ENCODE results near the gene TRNT1.

DNA sequence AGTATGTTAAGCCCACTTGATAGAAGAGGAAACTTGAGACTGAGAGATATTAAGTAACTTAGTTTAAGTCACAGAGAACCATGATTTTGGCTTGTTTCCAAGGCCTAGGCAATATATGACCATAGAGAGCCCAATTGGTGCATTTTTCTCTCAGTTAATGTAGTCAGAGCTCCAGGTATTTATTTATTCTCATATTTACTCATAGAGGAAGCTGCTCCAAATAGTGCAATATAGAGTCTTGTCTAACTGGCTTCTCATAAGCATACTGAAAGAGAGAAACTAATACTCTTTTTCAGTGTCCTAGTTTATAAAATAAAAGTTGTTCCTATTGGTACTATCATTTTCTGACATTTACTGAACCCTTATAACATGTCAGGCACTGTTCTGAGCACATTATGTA is 15.2 kb downstream of the TRNT1 start:
- no peak for TF ChIP-seq POLR2A (IDR thresholded peaks at IDR 0.05)
- TF ChIP-seq, protein P1, sequence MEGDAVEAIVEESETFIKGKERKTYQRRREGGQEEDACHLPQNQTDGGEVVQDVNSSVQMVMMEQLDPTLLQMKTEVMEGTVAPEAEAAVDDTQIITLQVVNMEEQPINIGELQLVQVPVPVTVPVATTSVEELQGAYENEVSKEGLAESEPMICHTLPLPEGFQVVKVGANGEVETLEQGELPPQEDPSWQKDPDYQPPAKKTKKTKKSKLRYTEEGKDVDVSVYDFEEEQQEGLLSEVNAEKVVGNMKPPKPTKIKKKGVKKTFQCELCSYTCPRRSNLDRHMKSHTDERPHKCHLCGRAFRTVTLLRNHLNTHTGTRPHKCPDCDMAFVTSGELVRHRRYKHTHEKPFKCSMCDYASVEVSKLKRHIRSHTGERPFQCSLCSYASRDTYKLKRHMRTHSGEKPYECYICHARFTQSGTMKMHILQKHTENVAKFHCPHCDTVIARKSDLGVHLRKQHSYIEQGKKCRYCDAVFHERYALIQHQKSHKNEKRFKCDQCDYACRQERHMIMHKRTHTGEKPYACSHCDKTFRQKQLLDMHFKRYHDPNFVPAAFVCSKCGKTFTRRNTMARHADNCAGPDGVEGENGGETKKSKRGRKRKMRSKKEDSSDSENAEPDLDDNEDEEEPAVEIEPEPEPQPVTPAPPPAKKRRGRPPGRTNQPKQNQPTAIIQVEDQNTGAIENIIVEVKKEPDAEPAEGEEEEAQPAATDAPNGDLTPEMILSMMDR (IDR thresholded peaks at IDR 0.05), result no peak
